ENCODE measurements around the gene COL28A1.

DNA sequence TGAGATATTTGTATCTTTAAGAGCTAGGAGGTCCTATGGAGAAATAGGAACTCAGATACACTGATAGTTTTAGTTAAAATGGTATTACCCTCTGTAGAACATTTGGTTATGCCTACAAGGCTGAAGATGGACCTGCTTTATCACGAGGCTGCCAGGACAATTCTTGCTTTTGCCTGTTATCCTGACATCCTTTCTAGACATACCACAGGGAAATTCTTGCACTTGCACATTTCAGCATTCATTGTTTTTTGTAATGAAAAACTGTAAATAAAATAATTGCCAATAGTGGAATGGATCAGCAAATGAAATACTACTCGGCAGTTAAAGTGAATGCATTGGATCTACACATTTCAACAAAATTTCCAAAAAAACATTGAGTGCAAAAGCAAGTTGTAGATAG lies 9.7 kb downstream of the COL28A1 start:
- TF ChIP-seq POLR2A (IDR thresholded peaks at IDR 0.05; ENCODE audit: low read length), result no peak
- no peak for TF ChIP-seq GATA1 (IDR thresholded peaks at IDR 0.05; ENCODE audit: low read depth, low read length)

All from erythroblast (primary cell).